ENCODE results near the gene RNF111. TPM values are rescaled to one million over a fixed set of nuclear protein-coding genes. Genes with fewer than 3 reads are reported as not detected.
"Not testable (repeated sequence)": the region's sequence is repeated elsewhere in the genome, so short reads cannot be mapped to it uniquely, and the experiment has no call there.

Gene RNF111
- total RNA-seq, 2 experiments from 2014 or later = 32.3 to 37.2 TPM

- Mint-ChIP-seq H3K36me3 (ENCODE audit: low read depth) (no peaks in the 10 kb centered on the region), H3K4me1 (peaks cover 46% of the 10 kb centered on the region), H3K4me3 (no peak overlapping the region), H3K9me3 (no peaks in the 10 kb centered on the region), H3K27ac (peak overlapping the region; percentile 8), H3K27me3 (peaks cover 9% of the 10 kb centered on the region)
- POLR2A ChIA-PET = interaction anchor here (0.5 to 2.0 kb wide), 10 partner anchors 8 to 549 kb away, joined by 3 to 7 read pairs (median 3); partner anchors contain the start of gene RNF111
- CTCF ChIA-PET = interaction anchor here (0.9 to 2.8 kb wide), 19 partner anchors 10 to 752 kb away, joined by 3 to 27 read pairs (median 4); partner anchors contain the start of gene CCNB2
- no peak for DNase-seq
Measured at GRCh38 chr15:58980351-58980939, 7.0 kb upstream of the RNF111 start.

- POLR2A ChIA-PET = interaction anchor here (1.0 to 1.1 kb wide), 3 partner anchors 48 to 123 kb away, joined by 3 to 6 read pairs (median 4); partner anchors contain the start of gene CCNB2
- H3K4me3 Mint-ChIP-seq = peak overlapping the region; percentile 51
- CTCF ChIA-PET = interaction anchor here (1.1 to 1.9 kb wide), 3 partner anchors 125 to 547 kb away, joined by 3 to 6 read pairs (median 3); no protein-coding TSS in a partner anchor
Measured at GRCh38 chr15:58981808-58982475, 5.5 kb upstream of the RNF111 start.

GRCh38 chr15:58983261-58983660 is 4.2 kb upstream of the RNF111 start:
- Mint-ChIP-seq H3K27me3 (peaks cover 9% of the 10 kb centered on the region), H3K27ac (no peak overlapping the region), H3K36me3 (ENCODE audit: low read depth) (peaks cover 3% of the 10 kb centered on the region), H3K4me1 (peaks cover 45% of the 10 kb centered on the region), H3K4me3 (no peak overlapping the region), H3K9me3 (no peaks in the 10 kb centered on the region)
- no peak for DNase-seq
- ChIA-PET CTCF (interaction anchor here (1.9 kb wide), 1 partner anchor 545 kb away, joined by 6 read pairs; no protein-coding TSS in a partner anchor), POLR2A (interaction anchor here (0.8 kb wide), 1 partner anchor 122 kb away, joined by 3 read pairs; the partner anchor contains the start of gene CCNB2)

More at GRCh38 chr15:58981808-58982475, 5.5 kb upstream of the RNF111 start:
- peak overlapping the region; percentile 74 for H3K27ac Mint-ChIP-seq
- H3K9me3 Mint-ChIP-seq = no peaks in the 10 kb centered on the region
- H3K36me3 Mint-ChIP-seq (ENCODE audit: low read depth) = no peaks in the 10 kb centered on the region
- peaks cover 9% of the 10 kb centered on the region for H3K27me3 Mint-ChIP-seq
- H3K4me1 Mint-ChIP-seq = peaks cover 42% of the 10 kb centered on the region
- no peak for DNase-seq

GRCh38 chr15:58985443-58985842 is 2.0 kb upstream of the RNF111 start:
- ChIA-PET POLR2A (no interaction called here), CTCF (no interaction called here)
- no peak overlapping the region for H3K27ac Mint-ChIP-seq
- no peak for DNase-seq
- H3K9me3 Mint-ChIP-seq = no peaks in the 10 kb centered on the region
- H3K36me3 Mint-ChIP-seq (ENCODE audit: low read depth) = peaks cover 13% of the 10 kb centered on the region
- H3K4me1 Mint-ChIP-seq = peaks cover 51% of the 10 kb centered on the region
- no peak overlapping the region for H3K4me3 Mint-ChIP-seq
- H3K27me3 Mint-ChIP-seq = peaks cover 9% of the 10 kb centered on the region

- peak overlapping the region; percentile 80 for H3K27ac Mint-ChIP-seq
- no peak for DNase-seq
- H3K27me3 Mint-ChIP-seq = peaks cover 9% of the 10 kb centered on the region
- no peaks in the 10 kb centered on the region for H3K9me3 Mint-ChIP-seq
- ChIA-PET CTCF (interaction anchor here (0.8 to 1.4 kb wide), 2 partner anchors 30 to 78 kb away, joined by 3 to 4 read pairs; no protein-coding TSS in a partner anchor), POLR2A (interaction anchor here (0.6 to 3.6 kb wide), 9 partner anchors 8 to 217 kb away, joined by 3 to 21 read pairs (median 4); partner anchors contain the start of genes CCNB2 and SLTM)
- peaks cover 51% of the 10 kb centered on the region for H3K4me1 Mint-ChIP-seq
- H3K4me3 Mint-ChIP-seq = peak overlapping the region; percentile 96
- H3K36me3 Mint-ChIP-seq (ENCODE audit: low read depth) = peaks cover 27% of the 10 kb centered on the region
Measured at GRCh38 chr15:58987036-58987435, 427 bp upstream of the RNF111 start.

- Mint-ChIP-seq H3K27me3 (peaks cover 9% of the 10 kb centered on the region), H3K36me3 (ENCODE audit: low read depth) (peaks cover 32% of the 10 kb centered on the region), H3K27ac (peak overlapping the region; percentile 80), H3K4me3 (peak overlapping the region; percentile 96), H3K4me1 (peaks cover 47% of the 10 kb centered on the region), H3K9me3 (no peaks in the 10 kb centered on the region)
- POLR2A ChIA-PET = interaction anchor here (0.7 to 3.6 kb wide), 14 partner anchors 9 to 218 kb away, joined by 3 to 21 read pairs (median 4); partner anchors contain the start of genes CCNB2 and SLTM
- CTCF ChIA-PET = interaction anchor here (0.8 to 0.9 kb wide), 2 partner anchors 76 to 541 kb away, joined by 3 read pairs; no protein-coding TSS in a partner anchor
- DNase-seq = peak; percentile 64
Measured at GRCh38 chr15:58988006-58988785, 733 bp downstream of the RNF111 start.

- Mint-ChIP-seq H3K4me3 (no peak overlapping the region), H3K36me3 (ENCODE audit: low read depth) (peaks cover 41% of the 10 kb centered on the region), H3K9me3 (no peaks in the 10 kb centered on the region), H3K27ac (no peak overlapping the region), H3K4me1 (peaks cover 45% of the 10 kb centered on the region), H3K27me3 (no peaks in the 10 kb centered on the region)
- POLR2A ChIA-PET = no interaction called here
- no peak for DNase-seq
- CTCF ChIA-PET = interaction anchor here (2.5 kb wide), 1 partner anchor 12 kb away, joined by 10 read pairs; no protein-coding TSS in a partner anchor
Measured at GRCh38 chr15:58992181-58992580, 4.7 kb downstream of the RNF111 start.

GRCh38 chr15:58994906-58995453 is 7.5 kb downstream of the RNF111 start:
- POLR2A ChIA-PET = interaction anchor here (0.7 kb wide), 1 partner anchor 83 kb away, joined by 4 read pairs; no protein-coding TSS in a partner anchor
- Mint-ChIP-seq H3K4me1 (peaks cover 30% of the 10 kb centered on the region), H3K36me3 (ENCODE audit: low read depth) (peaks cover 43% of the 10 kb centered on the region), H3K4me3 (no peak overlapping the region), H3K27ac (no peak overlapping the region), H3K27me3 (no peaks in the 10 kb centered on the region), H3K9me3 (no peaks in the 10 kb centered on the region)
- no peak for DNase-seq
- CTCF ChIA-PET = interaction anchor here (0.7 kb wide), 1 partner anchor 534 kb away, joined by 3 read pairs; no protein-coding TSS in a partner anchor

- ChIA-PET POLR2A (interaction anchor here (1.3 kb wide), 1 partner anchor 11 kb away, joined by 4 read pairs; no protein-coding TSS in a partner anchor), CTCF (interaction anchor here (0.7 kb wide), 1 partner anchor 26 kb away, joined by 3 read pairs; no protein-coding TSS in a partner anchor)
- Mint-ChIP-seq H3K4me3 (no peak overlapping the region), H3K4me1 (peaks cover 25% of the 10 kb centered on the region), H3K9me3 (no peaks in the 10 kb centered on the region), H3K36me3 (ENCODE audit: low read depth) (peaks cover 34% of the 10 kb centered on the region), H3K27me3 (no peaks in the 10 kb centered on the region), H3K27ac (no peak overlapping the region)
- no peak for DNase-seq
Measured at GRCh38 chr15:58999694-59000093, 12.2 kb downstream of the RNF111 start.

GRCh38 chr15:59000251-59000650 is 12.8 kb downstream of the RNF111 start:
- H3K36me3 Mint-ChIP-seq (ENCODE audit: low read depth) = peaks cover 33% of the 10 kb centered on the region
- H3K4me1 Mint-ChIP-seq = peaks cover 20% of the 10 kb centered on the region
- DNase-seq, H3K9me3 Mint-ChIP-seq, H3K4me3 Mint-ChIP-seq, H3K27me3 Mint-ChIP-seq, H3K27ac Mint-ChIP-seq: not testable (repeated sequence)
- CTCF ChIA-PET = interaction anchor here (0.7 kb wide), 2 partner anchors 26 to 389 kb away, joined by 3 read pairs; no protein-coding TSS in a partner anchor
- POLR2A ChIA-PET = interaction anchor here (1.3 kb wide), 1 partner anchor 12 kb away, joined by 4 read pairs; no protein-coding TSS in a partner anchor

GRCh38 chr15:59001946-59002345 is 14.5 kb downstream of the RNF111 start:
- POLR2A ChIA-PET = no interaction called here
- Mint-ChIP-seq H3K36me3 (ENCODE audit: low read depth) (peaks cover 45% of the 10 kb centered on the region), H3K9me3 (no peaks in the 10 kb centered on the region), H3K27me3 (no peaks in the 10 kb centered on the region), H3K4me3 (no peak overlapping the region), H3K4me1 (peaks cover 22% of the 10 kb centered on the region), H3K27ac (no peak overlapping the region)
- no peak for DNase-seq
- CTCF ChIA-PET = interaction anchor here (1.4 kb wide), 1 partner anchor 135 kb away, joined by 3 read pairs; no protein-coding TSS in a partner anchor

GRCh38 chr15:59002418-59002859 is 15.0 kb downstream of the RNF111 start:
- Mint-ChIP-seq H3K4me3 (no peak overlapping the region), H3K9me3 (no peaks in the 10 kb centered on the region), H3K27ac (no peak overlapping the region), H3K27me3 (no peaks in the 10 kb centered on the region), H3K4me1 (peaks cover 20% of the 10 kb centered on the region), H3K36me3 (ENCODE audit: low read depth) (peaks cover 40% of the 10 kb centered on the region)
- DNase-seq = no peak
- POLR2A ChIA-PET = no interaction called here
- CTCF ChIA-PET = interaction anchor here (1.4 kb wide), 1 partner anchor 135 kb away, joined by 3 read pairs; no protein-coding TSS in a partner anchor

All from activated CD4-positive, alpha-beta memory T cell treated with anti-CD3 and anti-CD28 coated beads, Interleukin-2, amount 10 ng/mL, durations not matched to agents 7 days and 5 days (primary cell).